ENCODE data around the gene SLC25A27. TPM values are rescaled to one million over a fixed set of nuclear protein-coding genes. Genes with fewer than 3 reads are reported as not detected.

SLC25A27 gene
- total and polyA plus RNA-seq, 3 experiments from 2014 or later, result 0.38 to 0.85 TPM; not detected in 1

GRCh38 chr6:46687619-46688097 is 34.9 kb downstream of the SLC25A27 start, which contains the start of gene TDRD6:
Gene TDRD6, plus strand, starts transcription at chr6:46687885. Its CDS starts 244 bp downstream, at chr6:46688129.
- ChIA-PET CTCF (no interaction called here), POLR2A (no interaction called here)
- Mint-ChIP-seq H3K4me1 (no peaks in the 10 kb centered on the region), H3K36me3 (no peaks in the 10 kb centered on the region), H3K4me3 (no peak within 1 kb of the TSS), H3K27ac (no peak within 1 kb of the TSS), H3K27me3 (peaks cover 0 to 7% of the 10 kb centered on the region in 2 donors), H3K9me3 (peaks cover 0 to 2% (median 0%) of the 10 kb centered on the region in 5 donors)
- no peaks in the 10 kb centered on the region for H3K36me3 ChIP-seq (ENCODE audit: insufficient read depth, low read length)
- peaks cover 5% of the 10 kb centered on the region for H3K27me3 ChIP-seq (ENCODE audit: insufficient read depth, low read length, poor library complexity, severe bottlenecking)
- H3K9me3 ChIP-seq (ENCODE audit: low read length), result no peaks in the 10 kb centered on the region
- no peak within 1 kb of the TSS for H3K4me3 ChIP-seq (ENCODE audit: low read length)
- no peak within 1 kb of the TSS for H3K27ac ChIP-seq (ENCODE audit: low read depth, low read length)
- DNase-seq, result no peak
- no peaks in the 10 kb centered on the region for H3K4me1 ChIP-seq (ENCODE audit: insufficient read depth, low read length)

- H3K4me1 ChIP-seq (ENCODE audit: insufficient read depth, low read length), result no peaks in the 10 kb centered on the region
- no peaks in the 10 kb centered on the region for H3K4me1 Mint-ChIP-seq
- POLR2A ChIA-PET, result no interaction called here
- peaks cover 0 to 7% of the 10 kb centered on the region in 2 donors for H3K27me3 Mint-ChIP-seq
- H3K9me3 Mint-ChIP-seq, result peaks cover 0 to 2% (median 0%) of the 10 kb centered on the region in 5 donors
- H3K27ac ChIP-seq (ENCODE audit: low read depth, low read length), result no peak overlapping the region
- H3K9me3 ChIP-seq (ENCODE audit: low read length), result no peaks in the 10 kb centered on the region
- H3K27me3 ChIP-seq (ENCODE audit: insufficient read depth, low read length, poor library complexity, severe bottlenecking), result peaks cover 9% of the 10 kb centered on the region
- no peaks in the 10 kb centered on the region for H3K36me3 Mint-ChIP-seq
- no peak for DNase-seq
- no peak overlapping the region for H3K4me3 ChIP-seq (ENCODE audit: low read length)
- H3K36me3 ChIP-seq (ENCODE audit: insufficient read depth, low read length), result no peaks in the 10 kb centered on the region
- H3K27ac Mint-ChIP-seq, result no peak overlapping the region
- no peak overlapping the region for H3K4me3 Mint-ChIP-seq
- CTCF ChIA-PET, result no interaction called here
Measured at GRCh38 chr6:46688117-46688965, 35.6 kb downstream of the SLC25A27 start.

GRCh38 chr6:46688966-46689335 is 36.2 kb downstream of the SLC25A27 start:
- Histone ChIP-seq H3K4me3 (ENCODE audit: low read length) (no peak overlapping the region), H3K27me3 (ENCODE audit: insufficient read depth, low read length, poor library complexity, severe bottlenecking) (peaks cover 9% of the 10 kb centered on the region), H3K36me3 (ENCODE audit: insufficient read depth, low read length) (no peaks in the 10 kb centered on the region), H3K9me3 (ENCODE audit: low read length) (no peaks in the 10 kb centered on the region), H3K4me1 (ENCODE audit: insufficient read depth, low read length) (no peaks in the 10 kb centered on the region), H3K27ac (ENCODE audit: low read depth, low read length) (no peak overlapping the region)
- H3K4me3 Mint-ChIP-seq, result no peak overlapping the region
- H3K9me3 Mint-ChIP-seq, result peaks cover 0 to 2% (median 0%) of the 10 kb centered on the region in 5 donors
- DNase-seq, result no peak
- no peaks in the 10 kb centered on the region for H3K36me3 Mint-ChIP-seq
- CTCF ChIA-PET, result no interaction called here
- POLR2A ChIA-PET, result no interaction called here
- H3K27ac Mint-ChIP-seq, result peak overlapping the region in 1 of 8 donors; percentile 43
- peaks cover 0 to 4% of the 10 kb centered on the region in 2 donors for H3K27me3 Mint-ChIP-seq
- H3K4me1 Mint-ChIP-seq, result no peaks in the 10 kb centered on the region

- ChIA-PET POLR2A (interaction anchor here (0.7 kb wide), 1 partner anchor 1032 kb away, joined by 4 read pairs; no protein-coding TSS in a partner anchor), CTCF (no interaction called here)
- DNase-seq, result no peak
- no peak overlapping the region for H3K4me3 Mint-ChIP-seq
- H3K4me1 ChIP-seq (ENCODE audit: insufficient read depth, low read length), result no peaks in the 10 kb centered on the region
- no peak overlapping the region for H3K27ac ChIP-seq (ENCODE audit: low read depth, low read length)
- H3K9me3 Mint-ChIP-seq, result peaks cover 0 to 2% (median 0%) of the 10 kb centered on the region in 5 donors
- H3K27ac Mint-ChIP-seq, result no peak overlapping the region
- peaks cover 9% of the 10 kb centered on the region for H3K27me3 ChIP-seq (ENCODE audit: insufficient read depth, low read length, poor library complexity, severe bottlenecking)
- H3K27me3 Mint-ChIP-seq, result peaks cover 0 to 4% of the 10 kb centered on the region in 2 donors
- no peak overlapping the region for H3K4me3 ChIP-seq (ENCODE audit: low read length)
- no peaks in the 10 kb centered on the region for H3K36me3 ChIP-seq (ENCODE audit: insufficient read depth, low read length)
- no peaks in the 10 kb centered on the region for H3K36me3 Mint-ChIP-seq
- H3K9me3 ChIP-seq (ENCODE audit: low read length), result no peaks in the 10 kb centered on the region
- no peaks in the 10 kb centered on the region for H3K4me1 Mint-ChIP-seq
Measured at GRCh38 chr6:46689657-46690056, 36.9 kb downstream of the SLC25A27 start.

GRCh38 chr6:46690141-46690755 is 37.5 kb downstream of the SLC25A27 start:
- H3K27me3 Mint-ChIP-seq, result peaks cover 0 to 4% of the 10 kb centered on the region in 2 donors
- no peaks in the 10 kb centered on the region for H3K9me3 ChIP-seq (ENCODE audit: low read length)
- H3K4me1 ChIP-seq (ENCODE audit: insufficient read depth, low read length), result no peaks in the 10 kb centered on the region
- H3K4me3 ChIP-seq (ENCODE audit: low read length), result no peak overlapping the region
- no peaks in the 10 kb centered on the region for H3K36me3 ChIP-seq (ENCODE audit: insufficient read depth, low read length)
- ChIA-PET CTCF (no interaction called here), POLR2A (interaction anchor here (0.7 kb wide), 1 partner anchor 1031 kb away, joined by 4 read pairs; no protein-coding TSS in a partner anchor)
- H3K27ac ChIP-seq (ENCODE audit: low read depth, low read length), result no peak overlapping the region
- H3K4me1 Mint-ChIP-seq, result no peaks in the 10 kb centered on the region
- no peak overlapping the region for H3K27ac Mint-ChIP-seq
- H3K9me3 Mint-ChIP-seq, result peaks cover 0 to 2% (median 0%) of the 10 kb centered on the region in 5 donors
- peaks cover 9% of the 10 kb centered on the region for H3K27me3 ChIP-seq (ENCODE audit: insufficient read depth, low read length, poor library complexity, severe bottlenecking)
- no peaks in the 10 kb centered on the region for H3K36me3 Mint-ChIP-seq
- DNase-seq, result no peak
- H3K4me3 Mint-ChIP-seq, result no peak overlapping the region

GRCh38 chr6:46690911-46691451 is 38.2 kb downstream of the SLC25A27 start:
- H3K9me3 Mint-ChIP-seq, result peaks cover 0 to 2% (median 0%) of the 10 kb centered on the region in 5 donors
- no peaks in the 10 kb centered on the region for H3K9me3 ChIP-seq (ENCODE audit: low read length)
- DNase-seq, result no peak
- no peak overlapping the region for H3K27ac ChIP-seq (ENCODE audit: low read depth, low read length)
- H3K36me3 Mint-ChIP-seq, result no peaks in the 10 kb centered on the region
- H3K27me3 Mint-ChIP-seq, result peaks cover 3 to 7% of the 10 kb centered on the region in 2 donors
- no peak overlapping the region for H3K4me3 Mint-ChIP-seq
- no peak overlapping the region for H3K27ac Mint-ChIP-seq
- H3K27me3 ChIP-seq (ENCODE audit: insufficient read depth, low read length, poor library complexity, severe bottlenecking), result peaks cover 9% of the 10 kb centered on the region
- H3K4me1 ChIP-seq (ENCODE audit: insufficient read depth, low read length), result no peaks in the 10 kb centered on the region
- ChIA-PET CTCF (no interaction called here), POLR2A (no interaction called here)
- H3K36me3 ChIP-seq (ENCODE audit: insufficient read depth, low read length), result no peaks in the 10 kb centered on the region
- H3K4me1 Mint-ChIP-seq, result no peaks in the 10 kb centered on the region
- no peak overlapping the region for H3K4me3 ChIP-seq (ENCODE audit: low read length)

GRCh38 chr6:46699970-46700369 is 47.2 kb downstream of the SLC25A27 start:
- Histone ChIP-seq H3K27ac (ENCODE audit: low read depth, low read length) (no peak overlapping the region), H3K36me3 (ENCODE audit: insufficient read depth, low read length) (no peaks in the 10 kb centered on the region), H3K27me3 (ENCODE audit: insufficient read depth, low read length, poor library complexity, severe bottlenecking) (peaks cover 6% of the 10 kb centered on the region), H3K9me3 (ENCODE audit: low read length) (no peaks in the 10 kb centered on the region), H3K4me3 (ENCODE audit: low read length) (no peak overlapping the region), H3K4me1 (ENCODE audit: insufficient read depth, low read length) (no peaks in the 10 kb centered on the region)
- Mint-ChIP-seq H3K4me1 (no peaks in the 10 kb centered on the region), H3K36me3 (no peaks in the 10 kb centered on the region), H3K27ac (no peak overlapping the region), H3K27me3 (peaks cover 14 to 24% of the 10 kb centered on the region in 2 donors), H3K4me3 (no peak overlapping the region), H3K9me3 (peaks cover 0 to 2% (median 0%) of the 10 kb centered on the region in 5 donors)
- DNase-seq, result no peak
- ChIA-PET POLR2A (no interaction called here), CTCF (no interaction called here)

GRCh38 chr6:46704562-46704961 is 51.8 kb downstream of the SLC25A27 start:
- no peak overlapping the region for H3K4me3 Mint-ChIP-seq
- no peak overlapping the region for H3K27ac Mint-ChIP-seq
- Histone ChIP-seq H3K4me1 (ENCODE audit: insufficient read depth, low read length) (no peaks in the 10 kb centered on the region), H3K4me3 (ENCODE audit: low read length) (no peak overlapping the region), H3K27ac (ENCODE audit: low read depth, low read length) (no peak overlapping the region), H3K9me3 (ENCODE audit: low read length) (no peaks in the 10 kb centered on the region), H3K27me3 (ENCODE audit: insufficient read depth, low read length, poor library complexity, severe bottlenecking) (peaks cover 3% of the 10 kb centered on the region), H3K36me3 (ENCODE audit: insufficient read depth, low read length) (no peaks in the 10 kb centered on the region)
- DNase-seq, result no peak
- CTCF ChIA-PET, result no interaction called here
- H3K36me3 Mint-ChIP-seq, result no peaks in the 10 kb centered on the region
- peaks cover 0 to 3% (median 0%) of the 10 kb centered on the region in 5 donors for H3K9me3 Mint-ChIP-seq
- no peaks in the 10 kb centered on the region for H3K4me1 Mint-ChIP-seq
- peaks cover 6 to 34% of the 10 kb centered on the region in 2 donors for H3K27me3 Mint-ChIP-seq
- POLR2A ChIA-PET, result no interaction called here
